Middle frontal gyrus (tissue), 1 donor: ENCODE results near the gene ZNF785.
"Not testable (repeated sequence)": the region's sequence is repeated elsewhere in the genome, so short reads cannot be mapped to it uniquely, and the experiment has no call there.

ENCODE experiments used
- DNase-seq: peaks from one replicate; pipeline ENCODE4 v3.0.0-alpha.2; 2015; ENCODE audit warnings: low spot score; ENCODE audit errors: extremely low spot score

The ZNF785 gene

GRCh38 chr16:30539986-30540526 lies 45.4 kb downstream of the ZNF785 start:
- not testable (repeated sequence) for DNase-seq

DNA sequence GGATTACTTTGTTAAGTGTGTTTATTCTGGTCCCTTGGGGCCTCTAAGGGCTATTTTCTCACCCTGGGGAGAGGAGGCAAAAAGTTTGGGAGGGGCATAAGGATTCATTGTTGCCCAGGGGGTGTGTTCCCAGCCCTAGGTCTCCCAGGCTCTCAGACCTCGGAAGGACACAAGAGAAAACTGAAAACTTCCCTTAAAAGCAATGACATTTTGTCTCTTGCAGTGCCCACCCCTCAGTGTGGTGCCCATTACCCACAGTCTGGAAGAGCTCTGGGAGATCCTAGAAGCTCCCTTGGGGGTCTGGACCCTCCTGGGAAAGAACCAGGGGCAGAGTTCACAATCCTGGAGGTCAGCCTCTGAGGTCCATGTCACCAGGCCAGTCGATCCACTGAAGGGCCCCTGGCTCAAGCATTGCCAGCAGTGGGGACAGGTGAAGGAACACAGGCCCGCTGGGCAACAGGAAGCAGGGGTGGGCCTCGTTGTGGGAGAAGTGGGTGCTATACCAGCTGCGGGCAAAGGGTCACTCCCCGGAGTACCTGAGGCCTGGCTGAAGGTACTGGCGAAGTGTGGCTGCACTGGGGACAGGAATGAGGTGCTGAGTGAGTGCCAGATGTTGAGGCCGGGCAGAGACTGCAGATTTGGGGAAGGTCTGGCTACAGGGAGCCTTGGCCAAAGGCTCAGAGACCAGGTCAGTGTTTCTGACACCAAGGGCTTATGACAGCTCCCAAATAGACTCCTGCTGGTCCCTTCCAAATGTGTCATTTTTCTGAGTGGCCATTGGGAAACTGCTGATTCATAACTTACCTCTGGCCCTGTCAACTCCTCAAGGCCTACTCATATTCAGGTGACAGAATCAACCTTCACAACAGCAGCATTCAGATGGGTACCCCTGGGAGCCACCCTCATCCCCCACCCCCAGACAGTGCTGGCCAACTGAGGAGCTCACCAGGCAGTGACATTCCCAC lies 46.2 kb downstream of the ZNF785 start:
- no peak for DNase-seq

DNA sequence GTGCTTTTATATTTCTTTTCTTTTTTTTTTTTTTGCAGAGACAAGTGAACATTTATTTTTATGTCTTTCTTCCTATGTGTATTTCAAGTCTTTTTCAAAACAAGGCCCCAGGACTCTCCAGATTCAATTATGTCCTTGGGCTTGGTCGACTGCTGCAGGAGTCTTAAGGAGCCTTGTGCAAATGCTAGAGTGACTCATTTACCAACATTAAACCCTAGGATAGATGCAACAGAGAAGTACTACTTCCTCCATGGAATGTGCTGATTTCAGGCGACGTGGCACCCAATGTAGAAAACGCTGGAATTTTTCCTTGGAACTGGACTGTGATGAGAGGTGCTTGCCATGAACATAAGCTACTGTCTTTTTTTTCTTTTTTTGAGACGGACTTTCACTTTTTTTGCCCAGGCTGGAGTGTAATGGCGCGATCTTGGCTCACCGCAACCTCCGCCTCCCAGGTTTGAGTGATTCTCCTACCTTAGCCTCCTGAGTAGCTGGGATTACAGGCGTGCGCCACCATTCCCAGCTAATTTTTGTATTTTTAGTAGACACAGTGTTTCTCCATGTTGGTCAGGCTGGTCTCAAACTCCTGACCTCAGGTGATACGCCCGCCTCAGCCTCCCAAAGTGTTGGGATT lies 49.0 kb downstream of the ZNF785 start:
- DNase-seq, result not testable (repeated sequence)

DNA sequence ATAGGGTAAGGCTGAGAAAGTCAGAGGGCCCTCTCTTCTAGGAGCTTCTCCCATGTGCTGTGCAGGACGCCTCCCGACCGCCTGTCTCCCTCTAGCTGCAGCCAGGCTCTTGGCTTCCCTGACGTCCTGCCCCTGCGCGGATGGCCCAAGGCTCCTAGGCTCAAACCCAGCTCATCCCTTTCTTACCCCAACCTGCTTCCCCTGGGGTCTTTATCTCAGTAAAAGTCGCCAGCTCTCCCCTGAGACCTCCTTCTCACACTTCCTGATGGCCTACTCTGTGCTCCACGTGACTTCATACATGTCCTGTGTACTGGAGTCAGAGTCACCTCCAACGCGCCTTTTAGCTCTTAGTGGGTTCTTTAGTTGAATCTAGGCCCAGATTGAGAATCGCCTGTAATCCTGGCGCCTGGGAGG lies 49.7 kb downstream of the ZNF785 start:
- no peak for DNase-seq

GRCh38 chr16:30535106-30535776 lies 50.3 kb downstream of the ZNF785 start:
- no peak for DNase-seq

DNA sequence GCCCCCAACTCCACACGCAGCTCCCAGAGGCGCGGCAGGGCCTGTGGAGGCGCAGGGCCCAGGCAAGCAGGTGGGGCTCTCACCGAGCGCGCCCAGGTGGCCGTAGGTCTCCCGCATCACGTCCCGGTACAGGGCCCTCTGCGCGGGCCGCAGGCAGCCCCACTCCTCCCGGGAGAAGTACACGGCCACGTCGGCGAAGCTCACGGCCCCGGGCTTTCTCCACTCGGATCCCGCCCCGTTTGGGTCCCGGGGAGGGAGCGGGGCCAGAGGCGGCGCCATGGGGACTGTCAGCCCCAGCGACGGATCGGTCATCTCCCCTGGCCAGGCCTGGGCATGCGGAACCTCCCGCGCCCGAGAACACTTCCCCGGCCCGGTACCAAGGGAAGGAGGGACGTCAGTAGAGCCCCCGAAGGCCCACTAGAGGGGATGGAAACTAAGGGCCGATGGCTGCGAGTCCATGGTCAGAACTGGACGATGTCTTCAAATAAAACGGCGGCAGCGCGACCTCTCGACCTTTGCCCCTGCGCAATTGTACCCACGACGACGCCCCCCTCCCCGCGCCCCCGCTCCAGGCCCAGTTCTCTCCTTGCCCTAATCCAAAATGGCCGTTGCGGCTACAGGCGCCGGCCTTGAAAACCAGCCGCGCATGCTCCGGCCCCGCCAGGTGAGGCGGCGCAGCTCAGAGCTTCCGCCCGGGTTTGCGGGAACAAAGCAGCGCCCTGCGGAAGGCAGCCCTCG lies 51.0 kb downstream of the ZNF785 start, which contains the start of gene ZNF747:
TSS of gene ZNF747 (minus strand) at position 491 of the 738 bp plus-strand sequence. CDS start at position 312, 179 bp downstream.
- peak; percentile 91 for DNase-seq

- DNase-seq, result no peak
Measured at GRCh38 chr16:30533748-30534367, 51.6 kb downstream of the ZNF785 start.

GRCh38 chr16:30533146-30533522 lies 52.4 kb downstream of the ZNF785 start:
- no peak for DNase-seq

- no peak for DNase-seq
Measured at GRCh38 chr16:30532285-30533145, 53.0 kb downstream of the ZNF785 start.
